Liver (tissue), 9 donors: Measurements from ENCODE around the gene CNTN5. TPM values are rescaled to one million over a fixed set of nuclear protein-coding genes. Genes with fewer than 3 reads are reported as not detected.

Source experiments
- DNase-seq: peaks from one replicate; pipeline ENCODE4 v3.0.0-alpha.2; 2017; ENCODE audit warnings: low spot score
- H3K27ac ChIP-seq, 2 donors: one replicate each; pipeline ENCODE4 v1.7.0; 2013; ENCODE audit warnings: inconsistent platforms in 2 of 2, low read length in 2 of 2, control low read depth in 1 of 2, low read depth in 1 of 2, mild to moderate bottlenecking in 1 of 2
- H3K27me3 ChIP-seq, 4 donors: one replicate each; pipeline versions ENCODE4 v1.6.1 to v1.7.0; 2013; ENCODE audit warnings: low read length in 3 of 4, inconsistent platforms in 1 of 4, mild to moderate bottlenecking in 1 of 4, moderate library complexity in 1 of 4; ENCODE audit not compliant: control insufficient read depth in 4 of 4, insufficient read depth in 4 of 4
- H3K36me3 ChIP-seq, 4 donors: one replicate each; pipeline versions ENCODE4 v1.6.1 to v1.7.0; 2013; ENCODE audit warnings: low read length in 3 of 4, mild to moderate bottlenecking in 3 of 4, low read depth in 1 of 4, moderate library complexity in 1 of 4; ENCODE audit not compliant: control insufficient read depth in 4 of 4, insufficient read depth in 3 of 4
- H3K4me1 ChIP-seq, 4 donors: one replicate each; pipeline versions ENCODE4 v1.6.1 to v1.7.0; 2013; ENCODE audit warnings: low read length in 3 of 4, mild to moderate bottlenecking in 3 of 4, moderate library complexity in 1 of 4; ENCODE audit not compliant: control insufficient read depth in 4 of 4, insufficient read depth in 4 of 4
- H3K4me3 ChIP-seq, 3 donors: one replicate each; pipeline versions ENCODE4 v1.6.1 to v1.7.0; 2013; ENCODE audit warnings: low read length in 3 of 3, control low read depth in 1 of 3, low read depth in 1 of 3, mild to moderate bottlenecking in 1 of 3
- H3K9ac ChIP-seq, 2 donors: one replicate each; pipeline ENCODE4 v1.7.0; 2013; ENCODE audit warnings: low read length in 2 of 2, mild to moderate bottlenecking in 2 of 2, moderate library complexity in 2 of 2, control low read depth in 1 of 2, low read depth in 1 of 2
- H3K9me3 ChIP-seq, 4 donors: one replicate each; pipeline versions ENCODE4 v1.6.1 to v1.7.0; 2013; ENCODE audit warnings: low read length in 3 of 4; ENCODE audit not compliant: control insufficient read depth in 4 of 4
- CTCF ChIP-seq: fragments of 150-350 bp; IDR thresholded peaks from 2 replicates; pipeline ENCODE4 v1.5.1; 2017; ENCODE audit warnings: improper control_type of control experiment, low read depth, low read length; ENCODE audit not compliant: missing input control
- EGR1 ChIP-seq, 2 donors: IDR thresholded peaks; 2 replicates each; pipeline ENCODE4 v1.6.1; 2016 to 2018; ENCODE audit warnings: antibody characterized with exemption in 2 of 2, low read depth in 2 of 2
- FOXA1 ChIP-seq: IDR thresholded peaks from 2 replicates; pipeline ENCODE4 v1.6.1; 2016; ENCODE audit warnings: antibody characterized with exemption
- FOXA2 ChIP-seq: IDR thresholded peaks from 2 replicates; pipeline ENCODE4 v1.6.1; 2016; ENCODE audit warnings: antibody characterized with exemption
- GABPA ChIP-seq, 2 donors: IDR thresholded peaks in 1 of 2; conservative IDR thresholded peaks in 1 of 2; 2 replicates each; pipeline ENCODE4 v1.6.1; 2016; ENCODE audit warnings: antibody characterized with exemption in 2 of 2, mild to moderate bottlenecking in 1 of 2, moderate library complexity in 1 of 2
- HNF4A ChIP-seq, 2 donors: conservative IDR thresholded peaks; 2 replicates each; pipeline ENCODE4 v1.6.1; 2016; ENCODE audit warnings: antibody characterized with exemption in 2 of 2, mild to moderate bottlenecking in 2 of 2
- HNF4G ChIP-seq: IDR thresholded peaks from 2 replicates; pipeline ENCODE4 v1.6.1; 2016; ENCODE audit warnings: antibody characterized with exemption
- JUND ChIP-seq, 2 donors: IDR thresholded peaks; 2 replicates each; pipeline ENCODE4 v1.6.1; 2016; ENCODE audit warnings: antibody characterized with exemption in 2 of 2
- MAX ChIP-seq: IDR thresholded peaks from 2 replicates; pipeline ENCODE4 v1.6.1; 2016; ENCODE audit warnings: antibody characterized with exemption
- NR2F2 ChIP-seq: IDR thresholded peaks from 2 replicates; pipeline ENCODE4 v1.6.1; 2016; ENCODE audit warnings: antibody characterized with exemption
- RAD21 ChIP-seq, 2 donors: IDR thresholded peaks; 2 replicates each; pipeline ENCODE4 v1.6.1; 2016; ENCODE audit warnings: antibody characterized with exemption in 2 of 2, mild to moderate bottlenecking in 2 of 2
- RXRA ChIP-seq, 2 donors: IDR thresholded peaks; 2 replicates each; pipeline ENCODE4 v1.6.1; 2017 to 2018; ENCODE audit warnings: antibody characterized with exemption in 2 of 2, mild to moderate bottlenecking in 1 of 2
- SP1 ChIP-seq: IDR thresholded peaks from 2 replicates; pipeline ENCODE4 v1.6.1; 2018; ENCODE audit warnings: antibody characterized with exemption, mild to moderate bottlenecking
- TAF1 ChIP-seq: conservative IDR thresholded peaks from 2 replicates; pipeline ENCODE4 v1.6.1; 2016; ENCODE audit warnings: antibody characterized with exemption, mild to moderate bottlenecking
- YY1 ChIP-seq: IDR thresholded peaks from 2 replicates; pipeline ENCODE4 v1.6.1; 2016; ENCODE audit warnings: antibody characterized with exemption, mild to moderate bottlenecking
- ZBTB33 ChIP-seq: IDR thresholded peaks from 2 replicates; pipeline ENCODE4 v1.6.1; 2016; ENCODE audit warnings: antibody characterized with exemption
- WGBS: extraction: QIAGEN DNeasy Blood & Tissue Kit; methylation state at CpG from one replicate; pipeline ENCODE4 v1.1.7; 2013; 5-methylcytosine and 5-hydroxymethylcytosine counted together
- polyA plus RNA-seq, 2 donors: library from polyadenylated mRNA; stranded (reverse) in 1 of 2; unstranded in 1 of 2; fragments of 200-250 nt in 1 of 2; fragments of >200 nt in 1 of 2; fragmentation: Nextera tagmentation in 1 of 2; extraction: Ambion mirVana in 1 of 2; gene quantifications; one replicate each; pipeline versions ENCODE4 v1.2.1 to v1.2.3, GENCODE V29; 2013 to 2015
- total RNA-seq, 2 donors: library from RNA; depleted of rRNA; stranded (reverse); fragments of >200 nt; gene quantifications; one replicate each; pipeline ENCODE4 v1.2.3, GENCODE V29; 2014
- TF ChIP-seq, protein P1 (sequence below): IDR thresholded peaks from 2 replicates; pipeline ENCODE4 v1.6.1; 2016; ENCODE audit warnings: antibody characterized with exemption
- TF ChIP-seq, protein P2 (sequence below): IDR thresholded peaks from 2 replicates; pipeline ENCODE4 v1.6.1; 2016; ENCODE audit warnings: antibody characterized with exemption, mild to moderate bottlenecking
- donor health status: healthy.
- donor health status: healthy.
- donor health status: healthy.
- donor health status: healthy.
- donor health status: healthy.

Gene CNTN5
- total and polyA plus RNA-seq, 4 donors, result 0.01 to 0.08 (median 0.04) TPM

DNA sequence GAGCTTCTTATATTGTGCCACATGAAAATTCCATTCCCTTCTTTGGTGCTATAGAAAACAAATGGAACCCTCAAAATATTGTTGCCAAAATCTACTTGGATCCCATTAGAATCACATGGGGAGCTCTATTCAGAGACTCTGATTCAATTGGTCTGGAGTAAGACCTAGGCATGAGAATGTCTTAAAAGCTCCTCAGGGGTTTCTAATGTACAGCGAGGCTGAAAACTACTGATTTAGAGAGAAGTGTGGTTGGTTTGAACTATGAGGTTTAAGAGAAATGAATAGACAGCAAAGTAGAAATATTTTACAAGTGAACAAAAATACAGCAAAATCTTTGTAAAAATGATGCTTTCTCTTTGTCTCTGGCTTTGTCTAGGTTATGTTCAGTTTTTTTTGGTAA is 514.7 kb downstream of the CNTN5 start:
- Histone ChIP-seq H3K9me3 (no peaks in the 10 kb centered on the region), H3K4me1 (no peaks in the 10 kb centered on the region), H3K36me3 (no peaks in the 10 kb centered on the region), H3K4me3 (no peak overlapping the region), H3K27ac (no peak overlapping the region), H3K9ac (no peak overlapping the region), H3K27me3 (no peaks in the 10 kb centered on the region)
- no peak for TF ChIP-seq RXRA (IDR thresholded peaks at IDR 0.05)
- no peak for TF ChIP-seq JUND (IDR thresholded peaks at IDR 0.05)
- no peak for TF ChIP-seq FOXA1
- no peak for TF ChIP-seq FOXA2
- no peak for TF ChIP-seq RAD21 (IDR thresholded peaks at IDR 0.05)
- no peak for TF ChIP-seq MAX
- no peak for TF ChIP-seq SP1
- no peak for TF ChIP-seq TAF1
- no peak for TF ChIP-seq EGR1 (IDR thresholded peaks at IDR 0.05; ENCODE audit: low read depth in 2 of 2)
- TF ChIP-seq NR2F2, result no peak
- TF ChIP-seq HNF4G, result no peak
- TF ChIP-seq HNF4A (conservative IDR thresholded peaks at IDR 0.05), result no peak
- no peak for TF ChIP-seq ZBTB33
- TF ChIP-seq YY1, result no peak
- no peak for DNase-seq
- whole genome bisulfite sequencing, result 85% methylated on average over 1 of the region's 1 CpG

DNA sequence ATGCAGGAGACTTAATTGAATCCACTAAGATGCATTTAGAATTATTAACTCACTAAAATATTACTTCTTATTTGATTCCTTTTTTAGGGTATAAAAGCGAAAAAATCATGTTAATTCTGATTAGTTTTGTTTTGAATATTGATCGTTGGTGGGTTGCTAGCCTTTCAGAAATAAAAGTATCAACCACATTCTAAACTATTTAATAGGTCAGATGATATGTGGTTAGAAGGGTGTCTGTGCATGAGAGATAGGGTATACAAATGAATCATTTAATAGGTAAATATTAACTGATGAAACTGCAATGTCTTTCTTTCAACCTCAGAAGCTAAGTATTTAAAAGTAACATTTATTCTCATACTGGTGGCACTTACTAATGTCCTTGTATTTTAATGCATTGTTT is 515.1 kb downstream of the CNTN5 start:
- 57% methylated on average over 2 of the region's 2 CpGs for WGBS
- H3K9ac ChIP-seq, result no peak overlapping the region

More for the DNA sequence above, 515.1 kb downstream of the CNTN5 start:
- H3K9me3 ChIP-seq, result no peaks in the 10 kb centered on the region
- DNase-seq, result no peak
- H3K4me3 ChIP-seq, result no peak overlapping the region
- no peak overlapping the region for H3K27ac ChIP-seq
- no peaks in the 10 kb centered on the region for H3K36me3 ChIP-seq
- H3K27me3 ChIP-seq, result no peaks in the 10 kb centered on the region
- TF ChIP-seq CTCF (no peak), RXRA (IDR thresholded peaks at IDR 0.05) (no peak), RAD21 (IDR thresholded peaks at IDR 0.05) (no peak), TAF1 (no peak), HNF4G (no peak), FOXA1 (no peak), EGR1 (IDR thresholded peaks at IDR 0.05; ENCODE audit: low read depth in 2 of 2) (no peak), GABPA (IDR thresholded peaks at IDR 0.05 in 1 of 2, conservative IDR thresholded peaks at IDR 0.05 in 1 of 2) (no peak), ZBTB33 (no peak), SP1 (no peak), YY1 (no peak), HNF4A (conservative IDR thresholded peaks at IDR 0.05) (no peak), NR2F2 (no peak)
- TF ChIP-seq, protein P1, sequence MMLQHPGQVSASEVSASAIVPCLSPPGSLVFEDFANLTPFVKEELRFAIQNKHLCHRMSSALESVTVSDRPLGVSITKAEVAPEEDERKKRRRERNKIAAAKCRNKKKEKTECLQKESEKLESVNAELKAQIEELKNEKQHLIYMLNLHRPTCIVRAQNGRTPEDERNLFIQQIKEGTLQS, result no peak
- TF ChIP-seq, protein P2, sequence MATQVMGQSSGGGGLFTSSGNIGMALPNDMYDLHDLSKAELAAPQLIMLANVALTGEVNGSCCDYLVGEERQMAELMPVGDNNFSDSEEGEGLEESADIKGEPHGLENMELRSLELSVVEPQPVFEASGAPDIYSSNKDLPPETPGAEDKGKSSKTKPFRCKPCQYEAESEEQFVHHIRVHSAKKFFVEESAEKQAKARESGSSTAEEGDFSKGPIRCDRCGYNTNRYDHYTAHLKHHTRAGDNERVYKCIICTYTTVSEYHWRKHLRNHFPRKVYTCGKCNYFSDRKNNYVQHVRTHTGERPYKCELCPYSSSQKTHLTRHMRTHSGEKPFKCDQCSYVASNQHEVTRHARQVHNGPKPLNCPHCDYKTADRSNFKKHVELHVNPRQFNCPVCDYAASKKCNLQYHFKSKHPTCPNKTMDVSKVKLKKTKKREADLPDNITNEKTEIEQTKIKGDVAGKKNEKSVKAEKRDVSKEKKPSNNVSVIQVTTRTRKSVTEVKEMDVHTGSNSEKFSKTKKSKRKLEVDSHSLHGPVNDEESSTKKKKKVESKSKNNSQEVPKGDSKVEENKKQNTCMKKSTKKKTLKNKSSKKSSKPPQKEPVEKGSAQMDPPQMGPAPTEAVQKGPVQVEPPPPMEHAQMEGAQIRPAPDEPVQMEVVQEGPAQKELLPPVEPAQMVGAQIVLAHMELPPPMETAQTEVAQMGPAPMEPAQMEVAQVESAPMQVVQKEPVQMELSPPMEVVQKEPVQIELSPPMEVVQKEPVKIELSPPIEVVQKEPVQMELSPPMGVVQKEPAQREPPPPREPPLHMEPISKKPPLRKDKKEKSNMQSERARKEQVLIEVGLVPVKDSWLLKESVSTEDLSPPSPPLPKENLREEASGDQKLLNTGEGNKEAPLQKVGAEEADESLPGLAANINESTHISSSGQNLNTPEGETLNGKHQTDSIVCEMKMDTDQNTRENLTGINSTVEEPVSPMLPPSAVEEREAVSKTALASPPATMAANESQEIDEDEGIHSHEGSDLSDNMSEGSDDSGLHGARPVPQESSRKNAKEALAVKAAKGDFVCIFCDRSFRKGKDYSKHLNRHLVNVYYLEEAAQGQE, result no peak
- H3K4me1 ChIP-seq, result no peaks in the 10 kb centered on the region
